ENCODE data around the gene RPL13A. TPM values are rescaled to one million over a fixed set of nuclear protein-coding genes. Genes with fewer than 3 reads are reported as not detected.

RPL13A gene
- total RNA-seq, 1 donor from 2014 or later, result 2,617 TPM

- Mint-ChIP-seq H3K36me3 (ENCODE audit: unreplicated experiment) (peaks cover 11% of the 10 kb centered on the region), H3K27ac (ENCODE audit: unreplicated experiment) (no peak overlapping the region), H3K4me1 (ENCODE audit: unreplicated experiment) (peaks cover 25% of the 10 kb centered on the region), H3K4me3 (ENCODE audit: unreplicated experiment) (no peak overlapping the region), H3K9me3 (ENCODE audit: unreplicated experiment) (no peaks in the 10 kb centered on the region), H3K27me3 (ENCODE audit: unreplicated experiment) (peaks cover 15% of the 10 kb centered on the region)
- TF ChIP-seq CTCF (IDR thresholded peaks at IDR 0.05), result no peak
- DNase-seq (ENCODE audit: extremely low spot score, unreplicated experiment), result no peak
Measured at GRCh38 chr19:49445997-49446396, 41.4 kb upstream of the RPL13A start.

DNA sequence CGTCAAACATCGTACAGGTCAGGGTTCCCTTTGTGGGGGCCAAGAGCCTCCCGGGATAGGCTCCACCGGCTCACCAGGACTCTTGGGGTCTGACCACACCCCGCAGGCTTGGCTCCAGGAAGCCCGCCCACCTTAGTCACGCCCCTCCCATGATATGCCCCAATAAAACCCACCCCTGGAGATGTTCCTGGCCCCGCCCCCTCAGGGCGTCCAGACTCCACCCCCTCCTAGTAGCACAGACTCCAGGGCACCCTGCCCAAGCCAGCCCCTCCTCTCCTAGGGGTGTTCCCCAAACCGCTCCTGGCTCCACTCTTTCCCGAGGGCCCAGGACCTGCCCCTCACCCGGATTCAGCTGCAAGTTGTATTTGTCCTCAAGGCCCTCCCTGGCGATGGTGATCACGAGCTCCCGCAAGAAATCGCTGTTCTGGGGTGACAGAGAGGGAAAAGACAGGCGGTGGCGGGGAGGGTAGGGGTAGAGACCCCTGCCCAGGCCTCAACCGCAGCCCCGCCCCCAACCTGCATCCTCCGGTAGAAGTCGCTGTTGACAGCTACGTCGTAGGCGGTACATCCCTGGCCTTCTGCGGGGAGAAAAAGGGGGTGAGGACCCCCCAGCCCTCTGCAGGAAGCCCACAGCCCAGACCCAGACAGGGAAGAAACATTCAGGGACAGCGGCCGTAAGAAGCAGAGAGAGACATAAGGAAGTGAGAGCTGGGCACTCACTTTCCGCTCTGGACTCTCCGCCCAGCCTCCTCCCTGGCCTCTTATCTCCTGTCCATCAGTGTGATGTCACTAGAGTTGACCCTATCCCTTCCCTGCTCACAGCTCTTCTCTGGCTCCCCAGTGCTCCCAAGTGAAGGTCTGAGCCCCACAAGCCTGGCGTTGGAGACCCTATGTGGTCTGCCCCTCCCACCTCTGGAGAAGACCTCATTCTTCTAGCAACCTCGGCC lies 39.6 kb upstream of the RPL13A start:
- peaks cover 25% of the 10 kb centered on the region for H3K4me1 Mint-ChIP-seq (ENCODE audit: unreplicated experiment)
- no peak for DNase-seq (ENCODE audit: extremely low spot score, unreplicated experiment)
- TF ChIP-seq CTCF (IDR thresholded peaks at IDR 0.05), result no peak
- H3K4me3 Mint-ChIP-seq (ENCODE audit: unreplicated experiment), result no peak overlapping the region
- H3K9me3 Mint-ChIP-seq (ENCODE audit: unreplicated experiment), result no peaks in the 10 kb centered on the region
- H3K27ac Mint-ChIP-seq (ENCODE audit: unreplicated experiment), result no peak overlapping the region
- peaks cover 11% of the 10 kb centered on the region for H3K36me3 Mint-ChIP-seq (ENCODE audit: unreplicated experiment)
- no peaks in the 10 kb centered on the region for H3K27me3 Mint-ChIP-seq (ENCODE audit: unreplicated experiment)

DNA sequence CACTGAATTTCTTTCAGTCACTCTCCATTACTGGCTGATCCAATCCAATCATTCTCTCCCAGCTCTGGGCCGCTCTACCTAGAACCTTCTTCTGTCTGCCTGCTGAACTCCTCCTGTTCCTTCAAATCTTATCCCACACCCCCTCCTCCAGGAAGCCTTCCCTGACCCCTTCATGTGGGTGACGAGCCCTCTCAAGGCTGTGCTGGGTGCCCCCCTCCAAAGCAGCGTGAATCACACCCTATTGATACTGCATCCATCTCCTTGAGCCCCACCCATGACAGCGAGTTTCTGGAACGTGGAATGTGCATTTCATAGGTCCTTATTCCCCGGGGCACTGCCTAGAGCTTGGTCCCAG lies 39.0 kb upstream of the RPL13A start:
- Mint-ChIP-seq H3K9me3 (ENCODE audit: unreplicated experiment) (no peaks in the 10 kb centered on the region), H3K4me1 (ENCODE audit: unreplicated experiment) (peaks cover 27% of the 10 kb centered on the region), H3K36me3 (ENCODE audit: unreplicated experiment) (peaks cover 11% of the 10 kb centered on the region), H3K27me3 (ENCODE audit: unreplicated experiment) (no peaks in the 10 kb centered on the region), H3K4me3 (ENCODE audit: unreplicated experiment) (no peak overlapping the region), H3K27ac (ENCODE audit: unreplicated experiment) (no peak overlapping the region)
- no peak for TF ChIP-seq CTCF (IDR thresholded peaks at IDR 0.05)
- DNase-seq (ENCODE audit: extremely low spot score, unreplicated experiment), result no peak

DNA sequence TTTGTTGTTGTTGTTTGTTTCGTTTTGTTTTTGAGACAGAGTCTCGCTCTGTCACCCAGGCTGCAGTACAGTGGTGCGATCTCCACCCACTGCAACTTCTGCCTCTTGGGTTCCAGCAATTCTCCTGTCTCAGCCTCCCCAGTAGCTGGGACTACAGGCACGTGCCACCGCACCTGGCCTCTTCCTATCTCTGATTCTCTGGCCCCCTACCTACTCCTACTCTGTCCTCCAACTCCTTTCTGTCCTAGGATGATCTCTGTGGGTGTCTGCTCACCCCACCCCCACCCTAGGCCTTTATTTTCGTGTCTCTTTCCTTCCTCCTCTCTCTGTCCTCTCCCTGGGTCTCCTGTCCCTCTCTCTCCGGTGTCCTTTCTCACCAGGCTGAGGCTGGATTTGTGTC lies 37.0 kb upstream of the RPL13A start:
- Mint-ChIP-seq H3K4me1 (ENCODE audit: unreplicated experiment) (peaks cover 30% of the 10 kb centered on the region), H3K27ac (ENCODE audit: unreplicated experiment) (peak overlapping the region; percentile 29), H3K27me3 (ENCODE audit: unreplicated experiment) (no peaks in the 10 kb centered on the region), H3K9me3 (ENCODE audit: unreplicated experiment) (no peaks in the 10 kb centered on the region), H3K4me3 (ENCODE audit: unreplicated experiment) (peak overlapping the region; percentile 97), H3K36me3 (ENCODE audit: unreplicated experiment) (peaks cover 11% of the 10 kb centered on the region)
- TF ChIP-seq CTCF (IDR thresholded peaks at IDR 0.05), result no peak
- DNase-seq (ENCODE audit: extremely low spot score, unreplicated experiment), result no peak

GRCh38 chr19:49451430-49452181 lies 35.8 kb upstream of the RPL13A start, which contains the start of gene PIH1D1:
TSS of gene PIH1D1 (minus strand) at chr19:49451814. CDS start at chr19:49451574, 240 bp downstream.
- Mint-ChIP-seq H3K4me1 (ENCODE audit: unreplicated experiment) (peaks cover 30% of the 10 kb centered on the region), H3K4me3 (ENCODE audit: unreplicated experiment) (peak within 1 kb of the TSS; percentile 97), H3K27me3 (ENCODE audit: unreplicated experiment) (no peaks in the 10 kb centered on the region), H3K9me3 (ENCODE audit: unreplicated experiment) (no peaks in the 10 kb centered on the region), H3K27ac (ENCODE audit: unreplicated experiment) (peak within 1 kb of the TSS; percentile 99), H3K36me3 (ENCODE audit: unreplicated experiment) (peaks cover 9% of the 10 kb centered on the region)
- TF ChIP-seq CTCF (IDR thresholded peaks at IDR 0.05), result no peak
- DNase-seq (ENCODE audit: extremely low spot score, unreplicated experiment), result peak; percentile 97
